Cardiac muscle cell (in vitro differentiated cells and primary cell): ENCODE data around the gene MPPED1. TPM values are rescaled to one million over a fixed set of nuclear protein-coding genes. Genes with fewer than 3 reads are reported as not detected.

Source experiments
- DNase-seq, 2 donors: peaks; one replicate each; pipeline versions ENCODE4 v3.0.0 to v3.0.0-alpha.2; 2010 to 2017; ENCODE audit warnings: low read depth in 1 of 2, low spot score in 1 of 2
- H3K27ac ChIP-seq: fragments of 200-600 bp; sonication (generic); 2 replicates; pipeline ENCODE4 v1.5.1; 2016
- H3K27me3 ChIP-seq: fragments of 200-600 bp; sonication (generic); 2 replicates; pipeline ENCODE4 v1.6.0; 2016; ENCODE audit warnings: control low read depth
- H3K36me3 ChIP-seq: fragments of 200-600 bp; sonication (generic); 2 replicates; pipeline ENCODE4 v1.5.1; 2016; ENCODE audit warnings: control low read depth
- H3K4me1 ChIP-seq: fragments of 200-600 bp; sonication (generic); 2 replicates; pipeline ENCODE4 v1.8.1; 2017; ENCODE audit warnings: low read depth, mild to moderate bottlenecking, mixed run types
- H3K4me3 ChIP-seq: fragments of 200-600 bp; sonication (generic); 2 replicates; pipeline ENCODE4 v1.5.1; 2016; ENCODE audit warnings: mild to moderate bottlenecking
- H3K9me3 ChIP-seq: fragments of 200-600 bp; sonication (generic); 2 replicates; pipeline ENCODE4 v1.5.1; 2017; ENCODE audit warnings: low read depth, mild to moderate bottlenecking, control low read depth
- polyA plus RNA-seq: library from polyadenylated mRNA; unstranded; fragments of >200 nt; fragmentation: Nextera tagmentation; extraction: Ambion mirVana; gene quantifications from 2 replicates; pipeline ENCODE4 v1.2.1, GENCODE V29; 2016
- total RNA-seq: library from RNA; depleted of rRNA; stranded (reverse); fragments of >200 nt; gene quantifications from 2 replicates; pipeline ENCODE4 v1.2.3, GENCODE V29; 2016
- TF ChIP-seq, protein P1 (sequence below): IDR thresholded peaks from 2 replicates; pipeline ENCODE4 v1.5.1; 2012; ENCODE audit warnings: low read depth, mild to moderate bottlenecking, low read length

MPPED1 gene
- total and polyA plus RNA-seq, 2 experiments from 2014 or later, result 0.12 TPM; not detected in 1

DNA sequence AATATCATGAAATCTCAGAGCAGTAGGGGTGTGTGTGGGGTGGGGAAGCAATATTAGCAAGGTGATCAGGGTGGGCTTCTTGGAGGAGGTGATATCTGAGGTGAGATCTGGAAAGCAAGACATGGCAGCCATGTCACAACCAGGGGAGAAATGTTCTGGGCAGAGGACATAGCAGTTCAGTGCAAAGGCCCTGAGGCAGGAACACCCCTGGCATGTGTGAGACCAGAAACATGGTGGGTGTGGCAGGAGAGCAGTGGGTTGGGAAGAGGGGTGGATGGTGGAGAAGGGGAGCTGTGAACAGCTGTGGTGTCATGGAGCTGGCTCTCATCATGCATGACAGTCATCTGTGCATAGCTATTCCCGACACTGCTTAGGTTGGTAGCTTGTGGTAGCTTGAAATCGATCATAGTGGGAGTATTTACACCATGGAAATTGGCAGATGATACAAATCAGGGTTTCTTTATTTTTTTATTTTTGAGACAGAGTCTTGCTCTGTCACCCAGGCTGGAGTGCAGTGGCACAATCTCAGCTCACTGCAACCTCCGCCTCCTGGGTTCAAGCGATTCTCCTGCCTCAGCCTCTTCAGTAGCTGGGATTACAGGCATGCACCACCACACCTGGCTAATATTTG, 17.9 kb upstream of the MPPED1 start:
- TF ChIP-seq, protein P1, sequence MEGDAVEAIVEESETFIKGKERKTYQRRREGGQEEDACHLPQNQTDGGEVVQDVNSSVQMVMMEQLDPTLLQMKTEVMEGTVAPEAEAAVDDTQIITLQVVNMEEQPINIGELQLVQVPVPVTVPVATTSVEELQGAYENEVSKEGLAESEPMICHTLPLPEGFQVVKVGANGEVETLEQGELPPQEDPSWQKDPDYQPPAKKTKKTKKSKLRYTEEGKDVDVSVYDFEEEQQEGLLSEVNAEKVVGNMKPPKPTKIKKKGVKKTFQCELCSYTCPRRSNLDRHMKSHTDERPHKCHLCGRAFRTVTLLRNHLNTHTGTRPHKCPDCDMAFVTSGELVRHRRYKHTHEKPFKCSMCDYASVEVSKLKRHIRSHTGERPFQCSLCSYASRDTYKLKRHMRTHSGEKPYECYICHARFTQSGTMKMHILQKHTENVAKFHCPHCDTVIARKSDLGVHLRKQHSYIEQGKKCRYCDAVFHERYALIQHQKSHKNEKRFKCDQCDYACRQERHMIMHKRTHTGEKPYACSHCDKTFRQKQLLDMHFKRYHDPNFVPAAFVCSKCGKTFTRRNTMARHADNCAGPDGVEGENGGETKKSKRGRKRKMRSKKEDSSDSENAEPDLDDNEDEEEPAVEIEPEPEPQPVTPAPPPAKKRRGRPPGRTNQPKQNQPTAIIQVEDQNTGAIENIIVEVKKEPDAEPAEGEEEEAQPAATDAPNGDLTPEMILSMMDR, result no peak
- no peak overlapping the region for H3K4me3 ChIP-seq
- H3K4me1 ChIP-seq, result peaks cover 4% of the 10 kb centered on the region
- H3K27me3 ChIP-seq, result no peaks in the 10 kb centered on the region
- H3K36me3 ChIP-seq, result no peaks in the 10 kb centered on the region
- H3K27ac ChIP-seq, result no peak overlapping the region
- DNase-seq, result no peak
- H3K9me3 ChIP-seq, result no peaks in the 10 kb centered on the region

DNA sequence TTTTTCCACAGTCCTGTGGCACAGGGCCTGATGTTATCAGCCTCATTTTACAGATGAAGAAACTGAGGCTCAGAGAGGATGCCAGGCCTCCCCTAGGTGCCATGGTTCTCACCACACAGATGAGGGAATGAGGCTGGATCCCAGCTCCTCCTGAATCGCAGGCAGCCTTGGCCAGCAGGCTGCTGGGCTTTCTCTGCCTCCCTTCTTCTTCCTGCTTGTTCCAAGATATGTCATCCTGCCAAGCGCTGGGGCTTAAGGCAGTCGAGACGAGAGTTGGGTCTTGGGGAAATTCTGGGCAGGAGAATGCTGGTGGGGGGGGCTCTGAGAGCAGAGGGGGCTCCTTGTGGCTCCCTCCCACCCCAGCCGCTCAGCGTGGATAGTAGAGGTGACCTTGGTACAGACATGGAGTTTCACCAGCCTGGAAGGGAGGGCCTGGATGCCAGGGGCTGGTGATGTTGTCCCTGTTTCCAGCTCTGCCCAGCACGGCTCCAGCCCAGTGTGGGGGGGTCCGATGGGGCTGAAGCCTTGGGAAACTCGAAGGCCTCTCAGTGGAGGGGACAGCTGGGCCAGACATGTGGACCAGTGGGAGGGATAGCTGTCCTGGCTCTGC, 16.6 kb upstream of the MPPED1 start:
- no peaks in the 10 kb centered on the region for H3K9me3 ChIP-seq
- peaks cover 4% of the 10 kb centered on the region for H3K4me1 ChIP-seq
- H3K36me3 ChIP-seq, result no peaks in the 10 kb centered on the region
- no peak overlapping the region for H3K4me3 ChIP-seq
- no peak for DNase-seq
- TF ChIP-seq, protein P1, result no peak
- H3K27ac ChIP-seq, result no peak overlapping the region
- H3K27me3 ChIP-seq, result no peaks in the 10 kb centered on the region

DNA sequence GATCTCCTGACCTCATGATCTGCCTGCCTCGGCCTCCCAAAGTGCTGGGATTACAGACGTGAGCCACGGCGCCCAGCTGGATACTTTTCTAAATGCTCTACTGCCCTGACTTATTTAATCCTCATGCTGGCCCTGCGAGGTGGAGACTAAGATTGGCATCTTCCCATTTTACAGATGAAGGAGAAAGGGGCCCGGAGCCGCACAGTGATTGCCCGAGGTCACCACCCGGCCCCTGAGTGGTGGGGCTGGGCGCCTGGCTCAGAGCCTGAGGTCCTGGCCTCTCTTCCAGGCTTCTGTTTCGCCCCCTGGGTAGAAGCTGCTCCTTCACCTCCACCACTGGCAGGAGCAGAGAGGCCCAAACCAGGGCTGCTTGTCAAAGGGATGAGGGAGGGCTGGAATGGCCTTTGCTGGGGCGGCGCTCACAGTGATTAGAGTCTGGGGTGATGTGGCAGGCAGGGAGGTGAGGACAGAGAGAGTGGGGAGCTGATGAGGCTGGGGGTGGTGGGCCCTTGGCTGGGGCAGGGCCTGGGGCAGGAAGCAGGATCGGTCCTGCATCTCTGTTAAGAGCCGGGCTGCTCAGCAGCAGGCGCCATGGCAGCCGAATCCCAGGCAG, 15.4 kb upstream of the MPPED1 start:
- H3K36me3 ChIP-seq, result no peaks in the 10 kb centered on the region

DNA sequence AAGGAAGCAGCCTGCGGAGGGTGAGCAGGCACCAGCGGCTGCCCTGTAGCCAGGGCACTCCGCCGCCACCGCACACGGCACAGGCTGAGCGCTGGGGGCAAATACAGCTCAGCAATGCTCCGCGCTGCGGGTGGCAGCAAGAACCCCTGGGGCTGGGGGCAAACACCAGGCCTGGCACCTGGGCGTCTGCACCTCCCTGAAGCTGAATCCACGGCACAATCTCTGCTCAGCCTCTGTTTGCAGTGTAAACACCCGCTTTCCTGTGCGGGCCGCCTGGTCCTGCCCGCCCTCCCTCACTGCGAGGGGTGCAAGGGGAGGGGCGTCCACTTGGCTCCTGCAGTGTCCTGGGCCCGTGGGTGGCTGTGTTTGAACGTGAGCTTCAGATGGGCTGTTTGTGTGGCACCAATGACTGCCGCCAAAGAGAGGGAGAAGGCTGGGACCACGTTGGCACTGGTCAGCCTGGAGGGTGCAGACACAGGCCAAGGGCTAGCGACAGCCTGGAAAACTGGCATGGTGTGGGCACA, 14.8 kb upstream of the MPPED1 start:
- Histone ChIP-seq H3K36me3 (no peaks in the 10 kb centered on the region), H3K27ac (no peak overlapping the region), H3K27me3 (no peaks in the 10 kb centered on the region), H3K9me3 (no peaks in the 10 kb centered on the region), H3K4me3 (no peak overlapping the region), H3K4me1 (peaks cover 4% of the 10 kb centered on the region)
- TF ChIP-seq, protein P1, result no peak
- no peak for DNase-seq

More for the DNA sequence above, 15.4 kb upstream of the MPPED1 start:
- no peak overlapping the region for H3K4me3 ChIP-seq
- TF ChIP-seq, protein P1, result no peak
- peaks cover 4% of the 10 kb centered on the region for H3K4me1 ChIP-seq
- no peaks in the 10 kb centered on the region for H3K27me3 ChIP-seq
- no peak overlapping the region for H3K27ac ChIP-seq
- H3K9me3 ChIP-seq, result no peaks in the 10 kb centered on the region
- no peak for DNase-seq

DNA sequence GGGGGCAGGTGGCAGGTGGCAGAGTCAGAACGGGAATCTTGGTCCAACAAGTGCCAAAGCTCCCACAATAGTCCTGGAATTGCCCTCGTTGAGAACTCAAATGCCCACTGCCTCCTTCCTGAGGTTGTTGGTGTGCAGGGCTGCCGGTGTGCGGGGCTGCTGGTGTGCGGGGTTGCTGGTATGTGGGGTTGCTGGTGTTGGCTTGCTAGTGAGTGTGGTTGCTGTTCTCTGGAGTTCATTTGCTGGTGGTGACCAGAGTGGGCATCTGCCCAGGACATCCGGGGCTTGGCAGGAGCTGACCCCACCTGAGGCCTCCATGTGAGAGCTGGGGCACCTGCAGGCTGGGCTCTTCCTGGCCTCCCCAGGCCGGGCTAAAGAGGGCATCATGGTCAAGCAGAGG, 14.0 kb upstream of the MPPED1 start:
- Histone ChIP-seq H3K9me3 (no peaks in the 10 kb centered on the region), H3K27ac (no peak overlapping the region), H3K36me3 (no peaks in the 10 kb centered on the region), H3K4me1 (peaks cover 4% of the 10 kb centered on the region), H3K4me3 (no peak overlapping the region), H3K27me3 (peaks cover 4% of the 10 kb centered on the region)
- DNase-seq, result no peak
- TF ChIP-seq, protein P1, result no peak
